D721Med (cell line): ENCODE results near the gene C14orf132.

Experiments used
- DNase-seq: peaks from one replicate; pipeline ENCODE4 v3.0.0; 2011; ENCODE audit warnings: low spot score; ENCODE audit not compliant: insufficient read length
- FAIRE-seq: peaks from 2 replicates; lab custom pipeline; 2011; peaks lifted over from hg19 to GRCh38; lab: Jason Lieb, UNC
- TF ChIP-seq, protein P1 (sequence below): IDR thresholded peaks from 2 replicates; pipeline ENCODE4 v1.5.1; 2012; ENCODE audit warnings: mild to moderate bottlenecking, control low read depth; ENCODE audit not compliant: insufficient read depth; ENCODE audit errors: missing control alignments

Gene C14orf132

DNA sequence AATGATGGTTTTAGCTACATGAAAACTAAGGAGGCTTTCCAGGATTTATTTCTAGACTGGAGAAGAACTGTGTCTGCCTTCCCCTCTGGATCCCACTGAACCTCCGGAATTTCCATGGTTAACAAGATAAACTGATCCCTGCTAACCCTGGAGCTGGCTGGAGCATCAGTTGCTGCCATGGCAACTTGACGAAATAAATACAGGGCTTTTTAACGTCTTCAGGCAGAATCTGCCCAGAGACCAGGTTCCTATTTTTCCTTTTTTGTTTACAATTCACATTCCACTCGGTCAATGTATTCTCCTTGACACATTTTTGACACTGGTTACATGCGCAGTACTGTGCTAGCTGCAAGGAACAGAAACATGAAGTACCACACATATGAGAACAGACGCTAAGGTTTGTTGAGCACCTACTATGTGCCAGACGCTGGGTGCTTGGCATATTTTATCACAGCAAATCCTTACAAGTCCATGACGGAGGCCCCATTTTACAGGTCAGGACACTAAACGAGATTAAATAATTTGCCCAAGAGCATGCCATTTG lies 1.7 kb downstream of the C14orf132 start:
- peak; percentile 48 for FAIRE-seq
- TF ChIP-seq, protein P1, sequence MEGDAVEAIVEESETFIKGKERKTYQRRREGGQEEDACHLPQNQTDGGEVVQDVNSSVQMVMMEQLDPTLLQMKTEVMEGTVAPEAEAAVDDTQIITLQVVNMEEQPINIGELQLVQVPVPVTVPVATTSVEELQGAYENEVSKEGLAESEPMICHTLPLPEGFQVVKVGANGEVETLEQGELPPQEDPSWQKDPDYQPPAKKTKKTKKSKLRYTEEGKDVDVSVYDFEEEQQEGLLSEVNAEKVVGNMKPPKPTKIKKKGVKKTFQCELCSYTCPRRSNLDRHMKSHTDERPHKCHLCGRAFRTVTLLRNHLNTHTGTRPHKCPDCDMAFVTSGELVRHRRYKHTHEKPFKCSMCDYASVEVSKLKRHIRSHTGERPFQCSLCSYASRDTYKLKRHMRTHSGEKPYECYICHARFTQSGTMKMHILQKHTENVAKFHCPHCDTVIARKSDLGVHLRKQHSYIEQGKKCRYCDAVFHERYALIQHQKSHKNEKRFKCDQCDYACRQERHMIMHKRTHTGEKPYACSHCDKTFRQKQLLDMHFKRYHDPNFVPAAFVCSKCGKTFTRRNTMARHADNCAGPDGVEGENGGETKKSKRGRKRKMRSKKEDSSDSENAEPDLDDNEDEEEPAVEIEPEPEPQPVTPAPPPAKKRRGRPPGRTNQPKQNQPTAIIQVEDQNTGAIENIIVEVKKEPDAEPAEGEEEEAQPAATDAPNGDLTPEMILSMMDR: no peak
- DNase-seq: no peak

DNA sequence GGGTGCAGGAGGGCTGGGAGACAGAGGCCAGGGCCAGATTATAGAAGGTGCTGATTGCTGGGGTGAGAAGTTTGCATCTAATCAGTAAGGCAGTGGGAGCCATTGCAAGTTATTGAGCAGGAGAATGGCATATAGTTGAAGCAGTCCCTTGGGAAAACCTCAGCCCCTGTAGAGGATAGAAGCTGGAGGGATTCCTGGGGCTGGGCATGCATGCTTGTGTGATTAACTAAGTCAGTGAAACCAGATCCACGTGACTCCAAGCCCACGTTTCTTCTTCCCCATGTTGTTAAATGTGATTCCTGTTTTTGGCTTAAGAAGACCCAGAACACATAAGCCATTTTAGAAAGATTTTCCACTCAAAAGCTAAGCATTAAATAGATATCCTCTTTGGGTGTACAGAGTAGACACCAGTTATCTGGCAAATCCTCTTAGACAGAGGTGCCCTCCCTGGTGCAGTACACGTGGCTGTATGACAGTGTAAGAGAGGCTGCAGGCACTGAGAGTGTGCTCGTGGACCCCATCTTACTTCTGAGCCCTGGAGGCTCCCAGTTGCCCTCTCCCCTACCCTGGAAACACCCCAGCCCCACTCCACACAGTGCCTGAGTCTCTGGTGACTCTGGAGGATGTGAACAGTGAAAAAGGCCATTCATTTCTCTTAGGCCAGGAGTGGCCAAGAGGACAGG lies 3.2 kb downstream of the C14orf132 start:
- no peak for DNase-seq

DNA sequence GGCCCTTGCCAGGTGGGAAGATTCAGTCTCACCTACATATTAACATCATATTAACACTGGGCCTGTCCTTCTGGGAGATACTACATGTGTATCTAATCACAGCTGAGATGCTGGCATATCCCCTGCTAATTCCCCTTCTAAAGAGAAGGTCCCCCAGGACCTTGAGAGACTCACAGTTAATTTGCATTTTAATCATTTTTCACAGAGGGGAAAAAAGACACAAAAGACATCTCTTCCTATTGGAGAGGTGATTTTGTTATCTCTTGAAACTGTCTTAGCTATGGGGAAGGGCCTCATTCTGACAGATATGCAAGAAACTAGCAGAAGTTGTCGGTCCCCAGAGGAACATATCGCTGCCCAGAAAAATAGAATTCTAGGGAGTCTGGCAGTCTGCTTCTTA lies 7.5 kb downstream of the C14orf132 start:
- TF ChIP-seq, protein P1: no peak
- DNase-seq (no peak), FAIRE-seq (no peak)

More for the DNA sequence above, 3.2 kb downstream of the C14orf132 start:
- no peak for FAIRE-seq
- TF ChIP-seq, protein P1: no peak

DNA sequence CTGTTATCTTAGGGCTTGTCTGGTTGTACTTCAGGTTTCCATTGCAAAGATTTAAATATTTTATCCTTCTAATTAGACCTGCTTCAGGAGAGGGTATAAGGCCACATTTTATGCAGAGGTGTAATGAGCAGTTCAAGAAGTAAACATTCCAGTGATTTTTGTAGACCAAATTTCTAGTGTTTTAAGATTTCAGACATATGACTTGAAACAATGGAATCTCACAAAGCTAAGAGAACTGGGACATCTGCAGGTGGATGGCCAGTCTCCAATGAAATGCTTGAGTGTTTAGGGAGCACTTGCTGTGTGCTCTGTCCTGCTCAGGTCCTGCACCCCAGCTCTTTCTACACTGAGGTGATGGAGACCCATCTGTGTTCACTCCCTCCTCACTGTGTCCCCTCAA lies 7.9 kb downstream of the C14orf132 start:
- DNase-seq (no peak), FAIRE-seq (no peak)
- TF ChIP-seq, protein P1: no peak

DNA sequence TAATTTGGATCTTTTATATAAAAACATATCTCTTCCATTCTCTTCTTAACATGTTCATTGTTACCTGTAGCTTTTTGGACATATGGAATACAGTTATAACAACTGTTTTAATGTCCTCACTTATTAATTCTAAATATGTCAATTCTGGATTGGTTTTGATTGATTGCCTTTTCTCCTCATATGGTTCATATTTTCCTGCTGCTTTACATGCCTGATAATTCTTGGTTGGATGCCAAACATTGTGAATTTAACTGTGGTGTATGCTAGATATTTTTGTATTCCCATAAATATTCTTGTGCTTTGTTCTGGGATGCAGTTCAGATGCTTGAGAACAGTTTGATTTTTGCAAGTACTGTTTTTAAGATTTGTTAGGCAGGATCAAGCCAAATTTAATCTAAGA lies 10.8 kb downstream of the C14orf132 start:
- FAIRE-seq (no peak), DNase-seq (no peak)
- TF ChIP-seq, protein P1: no peak

DNA sequence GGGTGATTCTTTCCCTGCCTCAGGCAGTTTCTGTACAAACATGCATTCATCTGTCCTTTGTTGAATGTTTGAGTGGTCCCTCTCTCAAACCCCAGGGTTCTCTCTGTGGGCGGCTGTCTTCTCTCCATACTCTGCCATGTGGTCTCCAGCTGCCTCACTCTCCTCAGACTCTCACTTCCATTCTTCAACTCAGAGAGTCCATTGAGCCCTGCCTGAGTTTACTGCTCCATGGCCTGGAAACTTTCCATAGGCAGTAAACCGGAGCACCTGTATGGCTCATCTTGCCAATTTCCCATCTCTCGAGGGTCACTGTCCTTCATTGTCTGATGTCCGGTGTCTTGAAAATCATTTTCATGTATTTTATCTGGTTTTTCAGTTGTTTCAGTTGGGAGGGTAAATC lies 11.3 kb downstream of the C14orf132 start:
- FAIRE-seq: no peak
- TF ChIP-seq, protein P1: no peak
- no peak for DNase-seq

DNA sequence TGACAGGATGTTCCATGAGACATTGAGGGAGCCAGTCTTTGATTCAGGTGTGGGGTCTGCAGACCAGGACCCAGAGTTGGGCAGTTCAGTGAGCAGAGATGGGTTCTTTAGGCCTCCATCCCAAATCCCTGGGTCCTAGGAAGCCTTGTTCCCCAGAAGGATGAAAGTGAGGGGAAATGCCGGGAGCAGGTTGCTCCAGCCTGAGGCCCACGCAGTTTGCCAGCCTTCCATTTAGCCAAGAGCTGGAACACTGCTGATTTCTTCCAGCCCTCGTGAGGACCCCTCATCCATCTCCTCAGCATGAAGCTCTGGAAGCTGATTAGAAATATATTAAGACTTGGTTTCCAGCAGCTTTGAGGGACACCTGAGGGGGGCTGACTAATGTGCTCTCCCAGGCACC lies 12.1 kb downstream of the C14orf132 start:
- no peak for DNase-seq
- TF ChIP-seq, protein P1: no peak
- no peak for FAIRE-seq
